Tongue (tissue), 2 donors: Measurements from ENCODE around the gene METTL25. TPM values are rescaled to one million over a fixed set of nuclear protein-coding genes. Genes with fewer than 3 reads are reported as not detected.
A peak's percentile ranks its signal among the peaks of the same experiment; 100 is the strongest.

ENCODE experiments used
- DNase-seq: peaks from one replicate; pipeline ENCODE4 v3.0.0-alpha.2; 2015
- total RNA-seq: library from RNA; depleted of rRNA; stranded (reverse); fragments of >200 nt; gene quantifications from one replicate; pipeline ENCODE4 v1.2.3, GENCODE V29; 2014

Gene METTL25
- total RNA-seq, 1 donor from 2014 or later: 68.3 TPM

GRCh38 chr12:82527165-82527780, 168.9 kb downstream of the METTL25 start:
- DNase-seq: peak; percentile 85

Other genes starting within 250 kb of the METTL25 start
- gene CCDC59, start 142 bp upstream of the METTL25 start, total RNA-seq: 49.1 TPM